Subcutaneous abdominal adipose tissue (tissue), 5 donors: ENCODE measurements around the gene TMEM98.
A peak's percentile ranks its signal among the peaks of the same experiment; 100 is the strongest.
"Not testable (repeated sequence)": the region's sequence is repeated elsewhere in the genome, so short reads cannot be mapped to it uniquely, and the experiment has no call there.

Experiments used
- H3K27ac ChIP-seq: one replicate; pipeline ENCODE4 v1.7.0; 2013; ENCODE audit warnings: low read depth, mild to moderate bottlenecking, inconsistent platforms, low read length, moderate library complexity
- H3K27me3 ChIP-seq, 5 donors: one replicate each; pipeline ENCODE4 v1.7.0; 2013; ENCODE audit warnings: low read length in 5 of 5, inconsistent platforms in 1 of 5; ENCODE audit not compliant: control insufficient read depth in 5 of 5, insufficient read depth in 4 of 5
- H3K36me3 ChIP-seq, 5 donors: one replicate each; pipeline ENCODE4 v1.7.0; 2013; ENCODE audit warnings: low read length in 5 of 5; ENCODE audit not compliant: control insufficient read depth in 5 of 5, insufficient read depth in 5 of 5
- H3K4me1 ChIP-seq, 5 donors: one replicate each; pipeline ENCODE4 v1.7.0; 2013; ENCODE audit warnings: low read length in 5 of 5, mild to moderate bottlenecking in 3 of 5, moderate library complexity in 1 of 5; ENCODE audit not compliant: control insufficient read depth in 5 of 5, insufficient read depth in 5 of 5
- H3K4me3 ChIP-seq, 5 donors: one replicate each; pipeline ENCODE4 v1.7.0; 2013; ENCODE audit warnings: low read length in 5 of 5, low read depth in 1 of 5
- H3K9ac ChIP-seq, 5 donors: one replicate each; pipeline ENCODE4 v1.7.0; 2013; ENCODE audit warnings: low read length in 5 of 5, mild to moderate bottlenecking in 4 of 5, moderate library complexity in 3 of 5
- H3K9me3 ChIP-seq, 5 donors: one replicate each; pipeline ENCODE4 v1.7.0; 2013; ENCODE audit warnings: low read length in 5 of 5; ENCODE audit not compliant: control insufficient read depth in 5 of 5
- donor health status: healthy.
- donor health status: healthy.
- donor health status: healthy.
- donor health status: healthy.
- donor health status: healthy.

The TMEM98 gene, protein sequence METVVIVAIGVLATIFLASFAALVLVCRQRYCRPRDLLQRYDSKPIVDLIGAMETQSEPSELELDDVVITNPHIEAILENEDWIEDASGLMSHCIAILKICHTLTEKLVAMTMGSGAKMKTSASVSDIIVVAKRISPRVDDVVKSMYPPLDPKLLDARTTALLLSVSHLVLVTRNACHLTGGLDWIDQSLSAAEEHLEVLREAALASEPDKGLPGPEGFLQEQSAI

DNA sequence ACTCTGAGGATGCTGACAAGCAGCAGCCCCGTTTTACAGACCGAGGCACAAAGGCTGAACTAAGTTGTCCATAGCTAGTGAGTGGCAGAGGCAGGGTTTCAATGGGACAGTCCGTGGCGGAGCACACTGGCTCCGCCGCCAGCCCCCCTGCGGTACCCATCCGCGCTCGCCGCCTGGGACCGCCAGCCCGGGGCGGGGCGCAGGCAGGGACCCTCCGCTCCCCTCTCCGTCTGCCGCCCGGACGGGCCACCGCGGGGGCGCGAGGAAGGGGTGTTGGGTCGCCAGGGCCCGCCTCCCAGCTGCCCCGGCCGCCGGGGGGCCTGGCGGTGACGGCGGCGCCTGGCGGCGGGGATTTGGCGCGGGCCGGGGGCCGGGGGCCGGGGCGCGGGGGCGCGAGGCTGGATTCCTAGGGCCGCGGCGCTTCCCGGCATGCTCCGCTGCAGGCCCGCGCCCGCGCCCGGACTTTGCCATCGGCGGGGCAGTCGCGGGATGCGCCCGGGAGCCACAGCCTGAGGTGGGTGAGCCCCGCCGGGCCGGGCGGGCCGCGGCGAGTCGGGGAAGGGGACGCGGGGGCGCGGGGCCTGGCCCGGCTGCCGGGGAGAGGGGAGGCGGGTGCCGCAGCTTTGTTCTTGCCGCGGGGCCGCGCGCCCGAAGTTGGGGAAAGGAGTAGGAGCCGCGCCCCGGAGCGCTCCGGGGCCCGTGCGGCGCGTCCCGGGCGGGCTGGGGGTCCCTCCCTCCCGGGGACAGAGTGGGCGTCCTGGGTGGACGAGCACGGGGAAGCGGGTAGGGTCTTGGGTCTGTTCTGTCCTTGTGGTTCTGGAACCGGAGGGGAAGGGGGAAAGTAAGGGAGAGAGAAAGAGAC, at the start of gene TMEM98:
Gene TMEM98 (plus strand): TSS at position 430 of the 862 bp plus-strand sequence. CDS start 3,376 bp downstream, outside the sequence.
- Histone ChIP-seq H3K4me3 (peak within 1 kb of the TSS; percentile 52 to 69 (median 68)), H3K27me3 (peaks cover 5 to 27% (median 17%) of the 10 kb centered on the region in 5 donors), H3K9ac (peak within 1 kb of the TSS in 3 of 5 donors; percentile 26 to 62 (median 54)), H3K36me3 (no peaks in the 10 kb centered on the region), H3K9me3 (no peaks in the 10 kb centered on the region), H3K27ac (peak within 1 kb of the TSS; percentile 5), H3K4me1 (peaks cover 0 to 17% (median 12%) of the 10 kb centered on the region in 5 donors)

DNA sequence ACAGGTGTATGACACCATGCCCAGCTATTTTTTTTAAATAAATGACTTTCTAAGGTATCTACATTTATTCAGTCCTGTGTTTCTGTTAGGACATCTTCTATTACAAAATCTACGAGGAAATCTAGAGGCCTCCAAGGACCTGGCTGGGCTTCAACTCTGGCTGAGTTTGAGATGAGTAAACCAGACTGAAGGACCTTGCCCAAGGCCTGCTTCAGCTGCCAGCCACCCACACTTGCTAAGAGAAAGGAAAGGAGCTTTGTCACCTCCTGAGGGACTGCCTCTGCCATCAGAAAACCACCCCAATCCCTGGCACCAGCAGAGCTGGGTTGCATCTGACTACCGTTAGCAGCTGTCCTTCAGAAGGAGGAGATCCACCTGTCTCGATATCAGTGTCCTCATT, 49.7 kb upstream of the TMEM98 start:
- Histone ChIP-seq H3K27me3 (peaks cover 0 to 2% (median 1%) of the 10 kb centered on the region in 5 donors), H3K36me3 (no peaks in the 10 kb centered on the region), H3K9ac (no peak overlapping the region), H3K4me3 (no peak overlapping the region), H3K27ac (peak overlapping the region; percentile 45), H3K4me1 (peaks cover 0 to 25% (median 23%) of the 10 kb centered on the region in 5 donors), H3K9me3 (no peaks in the 10 kb centered on the region)

DNA sequence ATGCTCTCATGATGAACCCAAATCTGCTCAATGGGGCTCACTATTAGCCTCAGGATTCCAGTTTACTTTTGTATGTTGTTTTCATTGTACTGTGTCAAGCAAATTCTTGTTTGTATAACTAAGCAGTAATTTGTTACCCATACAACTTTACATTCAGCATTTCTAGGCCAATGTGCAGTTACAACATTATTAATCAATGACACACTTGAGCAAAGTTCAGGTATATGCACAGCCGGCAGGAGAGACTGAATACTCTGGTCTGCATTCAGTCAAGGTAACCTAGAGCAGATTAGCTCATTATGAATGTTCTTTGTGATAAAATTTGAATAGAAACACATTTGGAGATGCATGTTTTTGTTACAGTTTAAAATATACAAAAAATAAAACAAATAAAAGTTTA, 48.8 kb upstream of the TMEM98 start:
- no peaks in the 10 kb centered on the region for H3K36me3 ChIP-seq
- H3K27ac ChIP-seq = no peak overlapping the region
- H3K4me1 ChIP-seq = peaks cover 0 to 25% (median 23%) of the 10 kb centered on the region in 5 donors
- no peaks in the 10 kb centered on the region for H3K9me3 ChIP-seq
- peaks cover 0 to 3% (median 2%) of the 10 kb centered on the region in 5 donors for H3K27me3 ChIP-seq
- H3K4me3 ChIP-seq = no peak overlapping the region
- no peak overlapping the region for H3K9ac ChIP-seq

DNA sequence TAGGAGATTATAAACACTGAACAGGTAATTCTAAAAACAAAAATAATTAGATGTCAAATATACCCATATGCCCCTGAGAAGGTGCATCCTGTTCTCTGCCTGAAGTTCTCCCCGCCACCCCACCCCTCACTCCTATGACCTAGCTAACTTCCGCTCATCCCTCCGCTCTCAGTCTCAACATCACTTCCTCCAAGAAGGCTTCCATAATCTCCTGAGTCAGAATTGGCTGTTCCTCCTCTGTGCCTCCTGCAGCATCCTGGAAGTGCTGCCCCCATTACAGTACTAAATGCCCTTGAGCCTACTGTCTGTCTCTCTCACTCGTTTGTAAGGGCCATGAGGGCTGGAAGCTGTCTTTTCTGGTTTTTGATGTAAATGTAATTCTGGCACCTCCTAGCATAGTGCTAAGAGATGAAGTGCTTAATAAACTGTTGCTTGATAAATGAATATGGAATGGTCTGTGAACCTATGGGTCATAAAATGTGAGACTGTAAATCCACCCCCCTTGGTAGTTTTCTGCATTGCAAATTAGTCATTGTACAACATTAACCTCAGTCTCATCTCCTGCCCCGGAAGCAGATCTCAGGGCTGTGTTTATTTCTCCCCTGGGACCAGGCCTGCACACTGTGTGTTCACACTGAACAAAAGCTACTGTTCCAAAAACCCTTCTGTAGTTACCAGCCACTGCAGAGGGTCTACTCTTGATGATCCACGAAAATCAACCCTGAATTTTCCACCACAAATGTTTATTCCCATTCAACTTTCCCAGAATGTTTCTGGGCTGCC, 47.1 kb upstream of the TMEM98 start:
- Histone ChIP-seq H3K4me1 (peaks cover 0 to 21% (median 19%) of the 10 kb centered on the region in 5 donors), H3K27me3 (peaks cover 0 to 3% (median 2%) of the 10 kb centered on the region in 5 donors), H3K4me3 (no peak overlapping the region), H3K36me3 (no peaks in the 10 kb centered on the region), H3K9me3 (no peaks in the 10 kb centered on the region), H3K9ac (no peak overlapping the region), H3K27ac (no peak overlapping the region)

DNA sequence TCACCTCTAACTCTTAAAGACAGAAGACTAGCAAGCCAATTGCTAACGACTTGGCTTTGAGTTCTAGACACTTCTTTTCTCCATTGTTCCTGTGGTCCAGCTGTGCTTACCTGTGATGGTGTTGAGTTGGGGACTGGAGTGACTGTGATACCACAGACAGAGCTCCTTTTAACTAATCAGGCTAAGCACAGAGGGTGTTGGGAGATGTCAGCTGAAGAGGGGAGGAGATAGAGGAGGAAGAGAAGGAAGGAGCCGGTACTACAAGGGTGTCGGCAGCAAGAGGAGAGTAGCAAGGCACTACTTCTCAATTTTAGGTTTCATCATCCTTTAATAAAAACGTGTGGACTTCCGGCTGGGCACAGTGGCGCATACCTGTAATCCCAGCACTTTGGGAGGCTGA, 45.9 kb upstream of the TMEM98 start:
- Histone ChIP-seq H3K4me1 (peaks cover 0 to 13% (median 12%) of the 10 kb centered on the region in 5 donors), H3K27ac (no peak overlapping the region), H3K9ac (no peak overlapping the region), H3K27me3 (peaks cover 0 to 7% (median 3%) of the 10 kb centered on the region in 5 donors), H3K4me3 (no peak overlapping the region), H3K9me3 (no peaks in the 10 kb centered on the region), H3K36me3 (no peaks in the 10 kb centered on the region)

DNA sequence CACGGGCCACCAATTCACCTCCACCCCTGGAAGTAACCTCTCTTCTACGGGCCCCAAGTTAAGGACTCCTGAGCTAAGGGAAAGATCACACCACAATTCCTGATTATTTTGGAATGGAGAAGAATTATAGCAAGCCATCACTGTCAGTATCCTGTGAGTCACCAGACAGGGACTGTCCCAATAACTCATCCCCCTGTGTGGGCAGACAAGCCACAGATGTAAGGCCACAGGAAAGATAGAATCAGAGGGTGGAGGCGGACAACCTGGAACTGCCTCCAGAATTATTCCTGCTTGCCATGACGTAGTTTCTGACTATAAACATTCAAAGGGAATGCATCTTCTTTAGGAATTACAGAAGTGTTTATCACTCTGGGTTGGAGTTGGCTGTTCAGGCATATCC, 45.2 kb upstream of the TMEM98 start:
- peaks cover 0 to 7% (median 3%) of the 10 kb centered on the region in 5 donors for H3K27me3 ChIP-seq
- no peak overlapping the region for H3K27ac ChIP-seq
- H3K9me3 ChIP-seq = no peaks in the 10 kb centered on the region
- H3K9ac ChIP-seq = no peak overlapping the region
- no peaks in the 10 kb centered on the region for H3K36me3 ChIP-seq
- no peak overlapping the region for H3K4me3 ChIP-seq
- peaks cover 0 to 8% (median 7%) of the 10 kb centered on the region in 5 donors for H3K4me1 ChIP-seq

DNA sequence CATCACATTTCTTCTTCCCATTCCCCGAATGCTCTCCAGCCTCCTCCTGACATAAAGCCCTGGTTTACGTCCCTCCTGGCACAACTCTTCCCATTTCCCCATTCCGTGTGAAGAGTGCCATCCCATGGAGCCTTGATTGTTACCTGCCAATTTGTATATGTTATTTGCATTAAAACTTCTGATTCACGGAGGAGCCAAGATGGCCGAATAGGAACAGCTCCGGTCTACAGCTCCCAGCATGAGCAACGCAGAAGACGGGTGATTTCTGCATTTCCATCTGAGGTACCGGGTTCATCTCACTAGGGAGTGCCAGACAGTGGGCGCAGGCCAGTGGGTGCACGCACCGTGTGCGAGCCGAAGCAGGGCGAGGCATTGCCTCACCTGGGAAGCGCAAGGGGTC, 41.0 kb upstream of the TMEM98 start:
- not testable (repeated sequence) for H3K4me3 ChIP-seq, H3K9ac ChIP-seq, H3K4me1 ChIP-seq, H3K9me3 ChIP-seq, H3K27me3 ChIP-seq, H3K27ac ChIP-seq, H3K36me3 ChIP-seq

DNA sequence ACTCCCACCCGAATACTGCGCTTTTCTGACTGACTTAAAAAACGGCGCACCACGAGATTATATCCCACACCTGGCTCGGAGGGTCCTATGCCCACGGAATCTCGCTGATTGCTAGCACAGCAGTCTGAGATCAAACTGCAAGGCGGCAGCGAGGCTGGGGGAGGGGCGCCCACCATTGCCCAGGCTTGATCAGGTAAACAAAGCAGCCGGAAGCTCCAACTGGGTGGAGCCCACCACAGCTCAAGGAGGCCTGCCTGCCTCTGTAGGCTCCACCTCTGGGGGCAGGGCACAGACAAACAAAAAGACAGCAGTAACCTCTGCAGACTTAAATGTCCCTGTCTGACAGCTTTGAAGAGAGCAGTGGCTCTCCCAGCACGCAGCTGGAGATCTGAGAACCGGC, 40.5 kb upstream of the TMEM98 start:
- H3K36me3 ChIP-seq, H3K27ac ChIP-seq, H3K4me3 ChIP-seq, H3K27me3 ChIP-seq, H3K9ac ChIP-seq, H3K4me1 ChIP-seq, H3K9me3 ChIP-seq: not testable (repeated sequence)

DNA sequence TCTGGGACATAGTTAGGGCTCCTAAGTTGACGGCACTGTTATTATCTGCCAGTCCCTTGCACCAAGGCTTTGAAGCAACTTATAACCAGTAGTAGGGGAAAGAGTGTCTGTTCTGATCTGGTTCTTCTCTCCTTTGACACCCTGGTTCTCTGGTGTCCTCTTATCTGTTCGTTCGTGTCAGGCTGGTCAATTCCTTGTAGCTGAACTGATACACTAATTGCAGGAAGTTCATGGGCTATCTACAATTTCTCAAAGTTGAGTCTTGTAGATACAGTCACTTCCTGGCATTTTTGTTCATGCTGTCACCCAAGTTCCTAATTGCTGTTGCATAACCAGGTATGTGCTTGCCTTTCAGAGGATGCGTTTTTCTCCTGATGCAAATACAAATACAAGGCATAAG, 33.7 kb upstream of the TMEM98 start:
- H3K27me3 ChIP-seq = no peaks in the 10 kb centered on the region
- no peak overlapping the region for H3K9ac ChIP-seq
- no peaks in the 10 kb centered on the region for H3K4me1 ChIP-seq
- H3K27ac ChIP-seq = no peak overlapping the region
- no peaks in the 10 kb centered on the region for H3K9me3 ChIP-seq
- no peak overlapping the region for H3K4me3 ChIP-seq
- H3K36me3 ChIP-seq = no peaks in the 10 kb centered on the region
